Prostate gland (tissue), 1 donor: Measurements from ENCODE around the gene ZNF490.

ENCODE experiments used
- POLR2A ChIP-seq: fragments of 450-650 bp; IDR thresholded peaks from one replicate; pipeline ENCODE4 v1.6.1; 2016; ENCODE audit warnings: antibody characterized with exemption, mild to moderate bottlenecking
- POLR2AphosphoS5 ChIP-seq: sonication (generic); formaldehyde crosslinking; IDR thresholded peaks from one replicate; pipeline ENCODE4 v1.6.1; 2017; ENCODE audit warnings: antibody characterized with exemption

DNA sequence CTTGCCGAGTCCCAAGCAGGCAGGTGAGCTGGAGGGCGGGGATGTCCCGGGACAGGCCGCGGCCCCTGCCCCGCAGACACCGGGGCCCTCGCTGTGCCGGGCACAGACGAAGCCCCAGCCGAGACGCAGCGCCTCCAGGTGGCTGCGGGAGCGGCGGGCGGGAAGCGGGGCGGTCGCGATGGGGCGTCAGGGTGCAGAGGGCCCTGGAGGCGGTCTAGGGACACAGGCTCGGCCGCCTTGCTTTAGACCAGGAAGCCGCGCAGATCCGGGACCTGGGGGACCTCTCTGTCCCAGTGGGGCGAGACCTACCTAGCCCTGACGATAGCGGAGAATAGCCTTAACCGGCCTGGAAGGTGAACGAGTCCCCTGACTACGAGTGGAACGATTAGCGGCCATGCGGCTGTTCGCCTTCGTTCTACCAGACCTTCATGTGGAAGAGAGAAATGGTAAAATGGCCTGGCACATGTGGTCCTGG, 55.1 kb downstream of the ZNF490 start:
- TF ChIP-seq POLR2A: no peak
- TF ChIP-seq POLR2AphosphoS5: no peak
